Fibroblast of mammary gland (primary cell): ENCODE data around the gene SPHK2.

Experiments
- DNase-seq: peaks from one replicate; pipeline ENCODE4 v3.0.0-alpha.2; 2010; ENCODE audit warnings: low read depth
- H3K4me3 ChIP-seq: 2 replicates; pipeline ENCODE4 v1.5.1; 2011; ENCODE audit warnings: low read depth, mild to moderate bottlenecking, low read length, moderate library complexity; ENCODE audit not compliant: control insufficient read depth
- CTCF ChIP-seq: conservative IDR thresholded peaks from 2 replicates; pipeline ENCODE4 v1.5.1; 2011; ENCODE audit warnings: low read depth, low read length, inconsistent platforms; ENCODE audit not compliant: control insufficient read depth, insufficient read depth

The SPHK2 gene

GRCh38 chr19:48635263-48635965 lies 16.1 kb downstream of the SPHK2 start:
- TF ChIP-seq CTCF, result no peak
- no peak for DNase-seq
- H3K4me3 ChIP-seq, result no peak overlapping the region

GRCh38 chr19:48635966-48636858 lies 16.9 kb downstream of the SPHK2 start:
- no peak overlapping the region for H3K4me3 ChIP-seq
- DNase-seq, result no peak
- no peak for TF ChIP-seq CTCF

- H3K4me3 ChIP-seq, result peak within 1 kb of the TSS; percentile 50
- no peak for DNase-seq
- TF ChIP-seq CTCF, result no peak
Measured at GRCh38 chr19:48636859-48637448, 17.6 kb downstream of the SPHK2 start, which contains the start of gene DBP. TSS of gene DBP (minus strand) at chr19:48637379. CDS start at chr19:48636994, 385 bp downstream.

GRCh38 chr19:48637449-48637947 lies 18.2 kb downstream of the SPHK2 start:
- TF ChIP-seq CTCF, result no peak
- DNase-seq, result peak; percentile 93
- peak overlapping the region; percentile 50 for H3K4me3 ChIP-seq

- peak overlapping the region; percentile 50 for H3K4me3 ChIP-seq
- no peak for TF ChIP-seq CTCF
- peak; percentile 91 for DNase-seq
Measured at GRCh38 chr19:48637948-48638830, 18.9 kb downstream of the SPHK2 start.
